Ectodermal cell (in vitro differentiated cells): ENCODE measurements around the gene MAGI1.

ENCODE experiments used
- H3K27ac ChIP-seq: 2 replicates; pipeline ENCODE4 v1.7.0; 2013; ENCODE audit warnings: mild to moderate bottlenecking, low read depth, low read length; ENCODE audit not compliant: insufficient read depth, poor library complexity, severe bottlenecking
- H3K27me3 ChIP-seq: 2 replicates; pipeline ENCODE4 v1.7.0; 2013; ENCODE audit warnings: mild to moderate bottlenecking, low read length; ENCODE audit not compliant: insufficient read depth, control insufficient read depth, poor library complexity, severe bottlenecking
- H3K36me3 ChIP-seq: one replicate; pipeline ENCODE4 v1.7.0; 2013; ENCODE audit warnings: low read length; ENCODE audit not compliant: control insufficient read depth, insufficient read depth
- H3K4me1 ChIP-seq: one replicate; pipeline ENCODE4 v1.7.0; 2013; ENCODE audit warnings: low read length; ENCODE audit not compliant: control insufficient read depth, insufficient read depth
- H3K4me3 ChIP-seq: 2 replicates; pipeline ENCODE4 v1.7.0; 2013; ENCODE audit warnings: low read depth, low read length, control low read depth; ENCODE audit not compliant: insufficient read depth
- H3K9me3 ChIP-seq: 2 replicates; pipeline ENCODE4 v1.7.0; 2013; ENCODE audit warnings: mild to moderate bottlenecking, low read length, moderate library complexity; ENCODE audit not compliant: control insufficient read depth
- WGBS, 2 experiments: methylation state at CpG; one replicate each; pipeline ENCODE4 v1.1.7; 2013; ENCODE audit warnings: missing lambda C conversion rate in 2 of 2; 5-methylcytosine and 5-hydroxymethylcytosine counted together

The MAGI1 gene

DNA sequence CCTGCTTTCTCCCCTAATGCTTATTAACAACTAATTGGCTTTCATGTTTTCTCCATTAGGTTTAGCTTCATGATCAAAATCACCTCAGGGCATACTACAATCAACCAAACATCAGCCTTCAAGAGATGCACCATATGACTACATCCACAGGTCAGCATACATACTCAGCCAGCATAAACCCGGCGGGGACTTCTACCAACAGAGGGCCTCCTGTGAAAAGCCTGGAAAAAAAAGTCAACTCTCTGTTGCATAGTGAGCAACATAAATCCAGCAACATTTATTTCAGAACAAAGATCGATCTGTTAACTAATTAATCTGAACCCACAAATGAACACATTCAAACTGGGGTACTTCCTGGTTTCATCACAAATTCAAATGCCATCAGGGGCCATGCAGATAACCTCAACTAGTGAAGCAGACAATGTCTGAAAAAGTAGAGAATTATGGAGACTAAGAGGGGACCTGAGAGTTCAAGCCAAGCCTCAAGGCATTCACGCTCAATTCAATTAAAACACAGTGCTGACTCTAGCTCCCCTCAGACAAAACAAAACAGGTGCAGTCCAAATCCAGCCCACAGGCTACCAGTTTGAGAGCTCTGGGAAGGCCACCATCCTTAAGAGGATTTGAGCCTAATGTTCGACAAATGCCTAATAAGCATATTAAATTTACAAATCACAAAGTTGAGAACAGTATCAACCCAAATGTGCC, 124.5 kb downstream of the MAGI1 start:
- H3K27ac ChIP-seq = no peak overlapping the region
- no peak overlapping the region for H3K4me3 ChIP-seq
- H3K36me3 ChIP-seq = no peaks in the 10 kb centered on the region
- no peaks in the 10 kb centered on the region for H3K9me3 ChIP-seq
- 77 to 79% methylated on average over 5 of the region's 5 CpGs for WGBS, 2 experiments
- no peaks in the 10 kb centered on the region for H3K4me1 ChIP-seq
- no peaks in the 10 kb centered on the region for H3K27me3 ChIP-seq

GRCh38 chr3:65912647-65913046, 126.1 kb downstream of the MAGI1 start:
- Histone ChIP-seq H3K27me3 (no peaks in the 10 kb centered on the region), H3K9me3 (no peaks in the 10 kb centered on the region), H3K4me3 (no peak overlapping the region), H3K27ac (no peak overlapping the region), H3K36me3 (no peaks in the 10 kb centered on the region), H3K4me1 (peaks cover under 1% of the 10 kb centered on the region)
- WGBS, 2 experiments = 82 to 96% methylated on average over 1 of the region's 1 CpG

- 93 to 97% methylated on average over 4 of the region's 4 CpGs for WGBS, 2 experiments
- H3K4me3 ChIP-seq = no peak overlapping the region
- H3K36me3 ChIP-seq = no peaks in the 10 kb centered on the region
- no peaks in the 10 kb centered on the region for H3K27me3 ChIP-seq
- no peak overlapping the region for H3K27ac ChIP-seq
- no peaks in the 10 kb centered on the region for H3K9me3 ChIP-seq
- H3K4me1 ChIP-seq = peaks cover 6% of the 10 kb centered on the region
Observed at GRCh38 chr3:65908588-65908987, 130.1 kb downstream of the MAGI1 start.

- Histone ChIP-seq H3K27me3 (no peaks in the 10 kb centered on the region), H3K27ac (no peak overlapping the region), H3K4me3 (no peak overlapping the region), H3K9me3 (no peaks in the 10 kb centered on the region), H3K36me3 (no peaks in the 10 kb centered on the region), H3K4me1 (peaks cover 6% of the 10 kb centered on the region)
- WGBS, 2 experiments = 73 to 77% methylated on average over 9 of the region's 9 CpGs
Observed at GRCh38 chr3:65907232-65908130, 131.2 kb downstream of the MAGI1 start.

DNA sequence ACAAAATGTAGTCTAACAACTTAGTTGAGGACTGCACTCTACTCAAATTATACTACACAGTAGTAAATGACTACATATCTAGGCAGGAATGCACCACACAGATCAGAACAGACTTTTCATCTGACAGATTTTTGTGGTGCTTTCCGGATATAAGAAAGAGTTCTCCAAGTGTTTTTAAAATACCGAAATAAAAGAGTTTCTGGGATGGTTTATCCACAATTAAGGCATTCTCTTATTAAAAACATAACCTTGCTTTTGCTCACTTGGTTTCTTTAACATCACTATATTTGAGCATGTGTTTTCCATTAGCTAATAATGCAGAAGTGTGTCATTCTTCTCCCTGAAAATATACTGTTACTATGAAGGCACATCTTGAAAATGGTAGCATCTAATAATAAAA, 132.9 kb downstream of the MAGI1 start:
- WGBS, 2 experiments = 85 to 96% methylated on average over 2 of the region's 2 CpGs
- no peaks in the 10 kb centered on the region for H3K36me3 ChIP-seq
- no peaks in the 10 kb centered on the region for H3K9me3 ChIP-seq
- no peak overlapping the region for H3K4me3 ChIP-seq
- H3K4me1 ChIP-seq = peaks cover 6% of the 10 kb centered on the region
- no peak overlapping the region for H3K27ac ChIP-seq
- H3K27me3 ChIP-seq = no peaks in the 10 kb centered on the region

DNA sequence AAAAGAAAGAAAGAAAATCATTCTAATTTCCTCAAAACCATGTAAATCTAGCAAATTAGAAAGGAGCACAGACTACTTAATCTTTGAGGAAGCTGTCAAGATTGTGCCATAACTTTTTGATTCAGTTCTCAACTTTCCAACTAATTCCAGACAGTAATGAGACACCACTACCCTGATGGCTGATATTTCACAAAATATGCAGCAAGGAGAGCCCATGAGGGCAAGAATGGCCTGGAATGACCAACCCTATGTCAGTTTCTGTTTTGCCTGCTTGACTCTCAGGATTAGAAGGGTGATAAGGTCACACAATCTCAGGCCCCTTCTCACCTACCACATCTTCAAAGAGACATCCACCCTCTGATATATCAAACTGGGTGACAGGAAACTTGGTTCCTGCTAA, 134.7 kb downstream of the MAGI1 start:
- Histone ChIP-seq H3K9me3 (no peaks in the 10 kb centered on the region), H3K36me3 (no peaks in the 10 kb centered on the region), H3K4me1 (peaks cover 6% of the 10 kb centered on the region), H3K4me3 (no peak overlapping the region), H3K27me3 (no peaks in the 10 kb centered on the region), H3K27ac (no peak overlapping the region)

DNA sequence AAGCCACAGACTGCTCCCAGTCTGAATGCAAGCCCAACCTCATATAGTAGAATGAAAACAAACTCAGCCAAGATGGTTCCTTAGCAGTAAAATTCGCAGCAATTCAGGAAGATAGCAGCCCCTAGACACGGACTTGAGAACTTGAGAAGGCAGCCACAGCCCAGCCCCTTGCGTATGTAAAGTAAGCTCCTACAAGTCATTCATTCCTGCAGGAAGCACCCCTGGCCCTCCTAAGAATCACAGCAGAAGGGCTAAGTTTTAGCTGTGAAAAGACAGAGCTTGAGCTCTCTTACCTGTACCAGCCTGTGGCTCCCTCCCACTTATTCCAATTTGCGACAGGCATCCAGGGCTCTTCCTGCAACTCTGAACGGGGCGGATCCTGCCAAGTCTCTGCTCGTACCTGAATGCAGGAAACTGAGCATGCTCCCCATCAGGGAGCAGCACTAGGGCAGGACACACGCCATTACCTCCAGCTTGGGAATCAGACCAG, 136.4 kb downstream of the MAGI1 start:
- H3K4me3 ChIP-seq = no peak overlapping the region
- no peaks in the 10 kb centered on the region for H3K27me3 ChIP-seq
- WGBS, 2 experiments = 6 to 13% methylated on average over 8 of the region's 8 CpGs
- no peaks in the 10 kb centered on the region for H3K9me3 ChIP-seq
- H3K36me3 ChIP-seq = no peaks in the 10 kb centered on the region
- H3K4me1 ChIP-seq = peaks cover 3% of the 10 kb centered on the region
- no peak overlapping the region for H3K27ac ChIP-seq

- Histone ChIP-seq H3K9me3 (no peaks in the 10 kb centered on the region), H3K4me3 (no peak overlapping the region), H3K27me3 (no peaks in the 10 kb centered on the region), H3K36me3 (no peaks in the 10 kb centered on the region), H3K4me1 (no peaks in the 10 kb centered on the region), H3K27ac (no peak overlapping the region)
- 91 to 93% methylated on average over 5 to 7 of the region's 7 CpGs for WGBS, 2 experiments
Observed at GRCh38 chr3:65901226-65901625, 137.5 kb downstream of the MAGI1 start.

GRCh38 chr3:65899226-65899625, 139.5 kb downstream of the MAGI1 start:
- 100% methylated on average over 1 of the region's 1 CpG for WGBS, 2 experiments
- no peak overlapping the region for H3K4me3 ChIP-seq

GRCh38 chr3:65897766-65898165, 141.0 kb downstream of the MAGI1 start:
- no peaks in the 10 kb centered on the region for H3K27me3 ChIP-seq
- H3K4me3 ChIP-seq = no peak overlapping the region
- H3K4me1 ChIP-seq = no peaks in the 10 kb centered on the region
- H3K9me3 ChIP-seq = no peaks in the 10 kb centered on the region
- H3K27ac ChIP-seq = no peak overlapping the region
- H3K36me3 ChIP-seq = no peaks in the 10 kb centered on the region
- 96 to 100% methylated on average over 3 of the region's 3 CpGs for whole genome bisulfite sequencing, 2 experiments

More at GRCh38 chr3:65899226-65899625, 139.5 kb downstream of the MAGI1 start:
- Histone ChIP-seq H3K4me1 (no peaks in the 10 kb centered on the region), H3K9me3 (no peaks in the 10 kb centered on the region), H3K27ac (no peak overlapping the region), H3K27me3 (no peaks in the 10 kb centered on the region), H3K36me3 (no peaks in the 10 kb centered on the region)
